Spleen (tissue), 11 donors: ENCODE results near the gene ILKAP. TPM values are rescaled to one million over a fixed set of nuclear protein-coding genes. Genes with fewer than 3 reads are reported as not detected.

ENCODE experiments used
- DNase-seq: peaks from one replicate; pipeline ENCODE4 v3.0.0-alpha.2; 2020
- H3K27ac ChIP-seq, 8 donors: fragments of 200-600 bp; sonication (generic) in 7 of 8; 1 replicate in 4 of 8; 2 replicates in 4 of 8; pipeline versions ENCODE4 v1.5.0 to v1.8.0; 2016 to 2021; ENCODE audit warnings: inconsistent platforms in 4 of 8, mild to moderate bottlenecking in 4 of 8, moderate library complexity in 1 of 8
- H3K27me3 ChIP-seq, 7 donors: fragments of 200-600 bp; sonication (generic) in 6 of 7; replicated peaks in 1 of 7; 1 replicate in 4 of 7; 2 replicates in 3 of 7; pipeline versions ENCODE4 v1.5.0 to v1.8.0; 2016 to 2021; ENCODE audit warnings: inconsistent platforms in 3 of 7, mild to moderate bottlenecking in 1 of 7
- H3K36me3 ChIP-seq, 6 donors: fragments of 200-600 bp; sonication (generic) in 5 of 6; 1 replicate in 4 of 6; 2 replicates in 2 of 6; pipeline versions ENCODE4 v1.5.0 to v1.8.0; 2016 to 2021; ENCODE audit warnings: inconsistent platforms in 2 of 6
- H3K4me1 ChIP-seq, 6 donors: fragments of 200-600 bp; sonication (generic) in 5 of 6; 1 replicate in 3 of 6; 2 replicates in 3 of 6; pipeline versions ENCODE4 v1.5.0 to v1.8.0; 2016 to 2021; ENCODE audit warnings: inconsistent platforms in 3 of 6
- H3K4me3 ChIP-seq, 8 donors: fragments of 200-600 bp; sonication (generic) in 7 of 8; 1 replicate in 4 of 8; 2 replicates in 4 of 8; pipeline versions ENCODE4 v1.5.0 to v1.8.0; 2016 to 2021; ENCODE audit warnings: inconsistent platforms in 4 of 8, mild to moderate bottlenecking in 4 of 8, moderate library complexity in 2 of 8
- H3K9me3 ChIP-seq, 8 donors: fragments of 200-600 bp; sonication (generic) in 7 of 8; 1 replicate in 4 of 8; 2 replicates in 4 of 8; pipeline versions ENCODE4 v1.5.0 to v1.8.0; 2016 to 2021; ENCODE audit warnings: inconsistent platforms in 4 of 8
- CTCF ChIP-seq, 11 experiments: fragments of 200-600 bp in 7 of 11; fragments of 450-650 bp in 4 of 11; sonication (generic) in 4 of 11; IDR thresholded peaks in 8 of 11; conservative IDR thresholded peaks in 3 of 11; 1 replicate in 7 of 11; 2 replicates in 4 of 11; pipeline versions ENCODE4 v1.4.0 to v1.8.0; 2016 to 2021; ENCODE audit warnings: antibody characterized with exemption in 11 of 11, inconsistent platforms in 4 of 11, mild to moderate bottlenecking in 1 of 11
- POLR2A ChIP-seq, 3 donors: fragments of 450-650 bp; IDR thresholded peaks; one replicate each; pipeline ENCODE4 v1.5.1; 2017; ENCODE audit warnings: antibody characterized with exemption in 3 of 3, mild to moderate bottlenecking in 1 of 3
- POLR2AphosphoS5 ChIP-seq, 3 donors: sonication (generic); formaldehyde crosslinking; IDR thresholded peaks; one replicate each; pipeline ENCODE4 v1.5.1; 2017; ENCODE audit warnings: antibody characterized with exemption in 3 of 3
- WGBS, 5 donors: extraction: QIAGEN DNeasy Blood & Tissue Kit in 3 of 5; methylation state at CpG; one replicate each; pipeline versions ENCODE4 v1.1.5 to v1.1.7; 2013 to 2018; 5-methylcytosine and 5-hydroxymethylcytosine counted together
- intact Hi-C: fragments of 100-400 bp; cut with DNase I; formaldehyde crosslinking; loops from one replicate; pipeline ENCODE4 v1.15.0; 2023; ENCODE audit warnings: low total_unique reads
- polyA plus RNA-seq, 3 donors: library from polyadenylated mRNA; stranded (reverse); fragments of 200-250 nt; gene quantifications; one replicate each; pipeline ENCODE4 v1.2.1, GENCODE V29; 2013
- total RNA-seq, 7 donors: library from RNA; depleted of rRNA in 3 of 7; stranded (reverse); fragments of >200 nt in 3 of 7; fragmentation: NEBNext Ultra II Directional in 4 of 7; extraction: Animal tissue kit (Norgen Biotek cat#: 25700) in 4 of 7; gene quantifications; one replicate each; pipeline versions ENCODE4 v1.1.0 to v1.2.1, GENCODE V29; 2016 to 2021
- donor health status: healthy with polysubstance abuse.
- donor health status: DM: no; HTN: no; CAD: no; lungs with moderate emphysema.
- donor health status: DM: no; HTN: no; CAD: no.
- donor health status: Bipolar disorder and iron deficiency.
- donor health status: healthy.
- donor health status: DM: no; HTN: no; CAD: no.
- donor health status: DM: yes; HTN: yes; CAD: no.

The ILKAP gene
- total and polyA plus RNA-seq, 10 donors: 39.7 to 64.5 (median 50.1) TPM

- Histone ChIP-seq H3K4me1 (peaks cover 0 to 7% (median 2%) of the 10 kb centered on the region in 6 donors), H3K4me3 (no peak overlapping the region), H3K36me3 (peaks cover 0 to 96% (median 86%) of the 10 kb centered on the region in 6 donors), H3K9me3 (no peaks in the 10 kb centered on the region), H3K27me3 (no peaks in the 10 kb centered on the region), H3K27ac (no peak overlapping the region)
- TF ChIP-seq POLR2A (IDR thresholded peaks at IDR 0.05) (no peak), POLR2AphosphoS5 (IDR thresholded peaks at IDR 0.05) (no peak), CTCF (IDR thresholded peaks at IDR 0.05 in 8 of 11, conservative IDR thresholded peaks at IDR 0.05 in 3 of 11) (no peak)
- DNase-seq: no peak
- WGBS, 5 donors: 88 to 98% (median 97%) methylated on average over 2 of the region's 2 CpGs
- intact Hi-C loops: no loop called here
Measured at GRCh38 chr2:238190445-238190844, 13.1 kb downstream of the ILKAP start.

- intact Hi-C loops: no loop called here
- Histone ChIP-seq H3K27ac (no peak overlapping the region), H3K27me3 (no peaks in the 10 kb centered on the region), H3K9me3 (no peaks in the 10 kb centered on the region), H3K36me3 (peaks cover 0 to 100% (median 97%) of the 10 kb centered on the region in 6 donors), H3K4me1 (peaks cover 0 to 12% (median 0%) of the 10 kb centered on the region in 6 donors), H3K4me3 (no peak overlapping the region)
- 92 to 97% (median 95%) methylated on average over 17 of the region's 17 CpGs for WGBS, 5 donors
- DNase-seq: no peak
- no peak for TF ChIP-seq CTCF (IDR thresholded peaks at IDR 0.05 in 8 of 11, conservative IDR thresholded peaks at IDR 0.05 in 3 of 11)
- TF ChIP-seq POLR2A (IDR thresholded peaks at IDR 0.05): no peak
- no peak for TF ChIP-seq POLR2AphosphoS5 (IDR thresholded peaks at IDR 0.05)
Measured at GRCh38 chr2:238187618-238188548, 15.6 kb downstream of the ILKAP start.

- Histone ChIP-seq H3K4me1 (peaks cover 0 to 12% (median 0%) of the 10 kb centered on the region in 6 donors), H3K27me3 (no peaks in the 10 kb centered on the region), H3K36me3 (peaks cover 7 to 100% (median 98%) of the 10 kb centered on the region in 6 donors), H3K9me3 (no peaks in the 10 kb centered on the region), H3K27ac (no peak overlapping the region), H3K4me3 (no peak overlapping the region)
- 83 to 88% (median 86%) methylated on average over 4 of the region's 4 CpGs for WGBS, 5 donors
- no peak for DNase-seq
- TF ChIP-seq POLR2A (IDR thresholded peaks at IDR 0.05) (no peak), POLR2AphosphoS5 (IDR thresholded peaks at IDR 0.05) (no peak), CTCF (IDR thresholded peaks at IDR 0.05 in 8 of 11, conservative IDR thresholded peaks at IDR 0.05 in 3 of 11) (no peak)
- intact Hi-C loops: no loop called here
Measured at GRCh38 chr2:238183821-238184220, 19.7 kb downstream of the ILKAP start.

GRCh38 chr2:238182362-238182761 is 21.1 kb downstream of the ILKAP start:
- H3K27ac ChIP-seq: no peak overlapping the region
- H3K9me3 ChIP-seq: no peaks in the 10 kb centered on the region
- TF ChIP-seq POLR2AphosphoS5 (IDR thresholded peaks at IDR 0.05): peak in 1 of 3 donors; percentile 29
- TF ChIP-seq CTCF (IDR thresholded peaks at IDR 0.05 in 8 of 11, conservative IDR thresholded peaks at IDR 0.05 in 3 of 11): no peak
- 73 to 90% (median 77%) methylated on average over 6 of the region's 6 CpGs for WGBS, 5 donors
- no peaks in the 10 kb centered on the region for H3K27me3 ChIP-seq
- H3K36me3 ChIP-seq: peaks cover 7 to 100% (median 99%) of the 10 kb centered on the region in 6 donors
- intact Hi-C loops: no loop called here
- no peak overlapping the region for H3K4me3 ChIP-seq
- no peak for DNase-seq
- H3K4me1 ChIP-seq: peaks cover 0 to 12% (median 0%) of the 10 kb centered on the region in 6 donors
